ENCODE results near the gene VSTM2L. TPM values are rescaled to one million over a fixed set of nuclear protein-coding genes. Genes with fewer than 3 reads are reported as not detected.

The VSTM2L gene
- total RNA-seq, 2 experiments from 2014 or later = 0.17 TPM; not detected in 1

DNA sequence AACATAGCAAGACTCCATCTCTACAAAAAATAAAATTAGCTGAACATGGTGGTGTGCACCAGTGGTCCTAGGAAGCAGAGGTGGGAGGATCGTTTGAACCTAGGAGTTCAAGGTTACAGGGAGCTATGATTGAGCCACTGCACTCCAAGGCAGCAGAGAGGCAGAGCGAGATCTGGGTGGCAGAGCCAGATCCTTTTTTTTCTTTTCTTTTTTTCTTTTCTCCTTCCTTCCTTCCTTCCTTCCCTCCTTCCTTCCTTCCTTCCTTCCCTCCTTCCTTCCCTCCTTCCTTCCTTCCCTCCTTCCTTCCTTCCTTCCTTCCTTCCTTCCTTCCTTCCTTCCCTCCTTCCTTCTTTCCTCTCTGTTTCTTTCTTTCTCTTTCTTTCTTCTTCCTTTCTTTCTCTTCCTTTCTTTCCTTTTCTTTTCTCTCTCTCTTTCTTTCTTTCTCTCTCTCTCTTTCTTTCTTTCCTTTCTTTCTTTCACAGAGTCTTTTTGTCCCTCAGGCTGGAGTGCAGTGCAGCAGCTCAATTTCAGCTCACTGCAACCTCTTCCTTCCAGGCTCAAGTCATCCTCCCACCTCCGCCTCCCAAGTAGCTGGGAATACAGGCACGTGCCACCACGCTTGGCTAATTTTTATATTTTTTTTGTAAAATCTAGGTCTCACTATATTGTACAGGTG lies 9.2 kb upstream of the VSTM2L start:
- Histone ChIP-seq H2AFZ (ENCODE audit: low read length) (no peak overlapping the region), H3K4me2 (ENCODE audit: low read length) (no peak overlapping the region), H3K9me2 (ENCODE audit: insufficient read depth, low read length) (no peaks in the 10 kb centered on the region), H3K4me1 (ENCODE audit: insufficient read depth, low read length, poor library complexity, severe bottlenecking) (no peaks in the 10 kb centered on the region), H3K79me2 (ENCODE audit: insufficient read depth, low read depth, low read length) (no peaks in the 10 kb centered on the region), H3K36me3 (ENCODE audit: insufficient read depth, low read length) (no peaks in the 10 kb centered on the region), H3K4me3 (ENCODE audit: low read depth, low read length, poor library complexity, severe bottlenecking) (no peak overlapping the region), H3K27ac (ENCODE audit: low read depth, low read length, poor library complexity, severe bottlenecking) (no peak overlapping the region), H4K20me1 (ENCODE audit: insufficient read depth, low read length) (no peaks in the 10 kb centered on the region), H3K9me3 (ENCODE audit: low read length) (no peaks in the 10 kb centered on the region)
- TF ChIP-seq EZH2phosphoT487 (IDR thresholded peaks at IDR 0.05; ENCODE audit: borderline replicate concordance, low read depth, low read length) = no peak
- TF ChIP-seq, protein P1, sequence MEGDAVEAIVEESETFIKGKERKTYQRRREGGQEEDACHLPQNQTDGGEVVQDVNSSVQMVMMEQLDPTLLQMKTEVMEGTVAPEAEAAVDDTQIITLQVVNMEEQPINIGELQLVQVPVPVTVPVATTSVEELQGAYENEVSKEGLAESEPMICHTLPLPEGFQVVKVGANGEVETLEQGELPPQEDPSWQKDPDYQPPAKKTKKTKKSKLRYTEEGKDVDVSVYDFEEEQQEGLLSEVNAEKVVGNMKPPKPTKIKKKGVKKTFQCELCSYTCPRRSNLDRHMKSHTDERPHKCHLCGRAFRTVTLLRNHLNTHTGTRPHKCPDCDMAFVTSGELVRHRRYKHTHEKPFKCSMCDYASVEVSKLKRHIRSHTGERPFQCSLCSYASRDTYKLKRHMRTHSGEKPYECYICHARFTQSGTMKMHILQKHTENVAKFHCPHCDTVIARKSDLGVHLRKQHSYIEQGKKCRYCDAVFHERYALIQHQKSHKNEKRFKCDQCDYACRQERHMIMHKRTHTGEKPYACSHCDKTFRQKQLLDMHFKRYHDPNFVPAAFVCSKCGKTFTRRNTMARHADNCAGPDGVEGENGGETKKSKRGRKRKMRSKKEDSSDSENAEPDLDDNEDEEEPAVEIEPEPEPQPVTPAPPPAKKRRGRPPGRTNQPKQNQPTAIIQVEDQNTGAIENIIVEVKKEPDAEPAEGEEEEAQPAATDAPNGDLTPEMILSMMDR (conservative IDR thresholded peaks at IDR 0.05; ENCODE audit: low read length) = no peak
- intact Hi-C loops (cut with micrococcal nuclease; ENCODE audit: unreplicated experiment) = no loop called here
- ChIA-PET CTCF (ENCODE audit: unreplicated experiment) (no interaction called here), POLR2A (interaction anchor here (0.6 kb wide), 1 partner anchor 326 kb away, joined by 3 read pairs; no protein-coding TSS in a partner anchor)
- BruUV-seq (replicated peaks) = no TSS peak
- DNase-seq (ENCODE audit: low spot score) = no peak

DNA sequence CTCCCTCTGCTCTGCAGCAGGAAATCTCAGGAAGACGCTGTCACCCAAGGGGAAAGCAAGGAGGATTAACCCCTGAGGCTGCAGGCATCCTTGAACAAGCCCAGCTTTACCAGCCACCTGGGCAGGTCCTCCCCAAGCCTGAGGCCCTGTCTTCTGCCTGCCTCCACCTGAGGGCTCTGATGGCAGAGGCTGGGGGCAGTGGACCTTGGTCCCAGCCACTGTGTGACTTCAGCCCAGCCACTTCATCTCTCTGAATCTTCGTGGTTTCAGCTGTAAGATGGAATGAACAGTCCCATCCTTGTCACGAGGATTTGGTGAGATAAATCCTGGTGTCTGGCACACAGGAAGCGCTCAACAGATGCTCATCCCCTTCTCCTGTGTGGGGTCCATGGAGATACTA lies 8.5 kb upstream of the VSTM2L start:
- ChIA-PET CTCF (ENCODE audit: unreplicated experiment) (no interaction called here), POLR2A (no interaction called here)
- H2AFZ ChIP-seq (ENCODE audit: low read length) = no peak overlapping the region
- H3K27ac ChIP-seq (ENCODE audit: low read depth, low read length, poor library complexity, severe bottlenecking) = no peak overlapping the region
- BruUV-seq (replicated peaks) = no TSS peak
- H3K4me2 ChIP-seq (ENCODE audit: low read length) = no peak overlapping the region
- H3K4me1 ChIP-seq (ENCODE audit: insufficient read depth, low read length, poor library complexity, severe bottlenecking) = no peaks in the 10 kb centered on the region
- intact Hi-C loops (cut with micrococcal nuclease; ENCODE audit: unreplicated experiment) = no loop called here
- DNase-seq (ENCODE audit: low spot score) = no peak
- TF ChIP-seq, protein P1 (conservative IDR thresholded peaks at IDR 0.05; ENCODE audit: low read length) = no peak
- TF ChIP-seq EZH2phosphoT487 (IDR thresholded peaks at IDR 0.05; ENCODE audit: borderline replicate concordance, low read depth, low read length) = no peak
- no peaks in the 10 kb centered on the region for H4K20me1 ChIP-seq (ENCODE audit: insufficient read depth, low read length)
- H3K36me3 ChIP-seq (ENCODE audit: insufficient read depth, low read length) = no peaks in the 10 kb centered on the region
- no peaks in the 10 kb centered on the region for H3K9me2 ChIP-seq (ENCODE audit: insufficient read depth, low read length)
- H3K9me3 ChIP-seq (ENCODE audit: low read length) = no peaks in the 10 kb centered on the region
- H3K79me2 ChIP-seq (ENCODE audit: insufficient read depth, low read depth, low read length) = no peaks in the 10 kb centered on the region
- no peak overlapping the region for H3K4me3 ChIP-seq (ENCODE audit: low read depth, low read length, poor library complexity, severe bottlenecking)

DNA sequence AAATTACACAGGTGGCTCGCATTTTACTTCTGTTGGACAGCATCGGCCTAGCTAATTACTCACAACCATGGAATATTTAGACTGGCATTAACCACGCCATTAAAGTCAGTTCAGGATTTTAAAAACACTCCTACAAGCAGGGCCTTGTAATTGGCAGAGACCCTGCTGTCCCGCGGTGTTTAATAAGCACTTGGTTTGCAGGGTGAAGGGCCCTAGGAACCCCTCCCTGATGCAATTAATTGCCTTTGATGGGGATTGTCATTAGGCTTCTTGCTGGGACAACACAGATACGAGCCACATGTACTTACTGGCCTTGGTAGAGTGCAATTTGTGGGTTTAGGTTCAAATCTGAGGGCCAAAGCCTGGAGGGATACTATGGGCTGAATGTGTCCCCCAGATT lies 7.8 kb upstream of the VSTM2L start:
- Histone ChIP-seq H2AFZ (ENCODE audit: low read length) (no peak overlapping the region), H3K27ac (ENCODE audit: low read depth, low read length, poor library complexity, severe bottlenecking) (no peak overlapping the region), H3K4me1 (ENCODE audit: insufficient read depth, low read length, poor library complexity, severe bottlenecking) (no peaks in the 10 kb centered on the region), H3K4me3 (ENCODE audit: low read depth, low read length, poor library complexity, severe bottlenecking) (no peak overlapping the region), H3K9me3 (ENCODE audit: low read length) (no peaks in the 10 kb centered on the region), H3K79me2 (ENCODE audit: insufficient read depth, low read depth, low read length) (no peaks in the 10 kb centered on the region), H3K9me2 (ENCODE audit: insufficient read depth, low read length) (no peaks in the 10 kb centered on the region), H4K20me1 (ENCODE audit: insufficient read depth, low read length) (no peaks in the 10 kb centered on the region), H3K36me3 (ENCODE audit: insufficient read depth, low read length) (no peaks in the 10 kb centered on the region), H3K4me2 (ENCODE audit: low read length) (no peak overlapping the region)
- ChIA-PET CTCF (ENCODE audit: unreplicated experiment) (no interaction called here), POLR2A (no interaction called here)
- DNase-seq (ENCODE audit: low spot score) = no peak
- BruUV-seq (replicated peaks) = no TSS peak
- intact Hi-C loops (cut with micrococcal nuclease; ENCODE audit: unreplicated experiment) = loop anchor here (5.0 kb wide), 1 partner anchor 243 kb away; no protein-coding TSS in a partner anchor
- TF ChIP-seq, protein P1 (conservative IDR thresholded peaks at IDR 0.05; ENCODE audit: low read length) = no peak
- no peak for TF ChIP-seq EZH2phosphoT487 (IDR thresholded peaks at IDR 0.05; ENCODE audit: borderline replicate concordance, low read depth, low read length)

Measured in OCI-LY7 (cell line).